K562 (cell line): ENCODE measurements around the gene KIF26A. TPM values are rescaled to one million over a fixed set of nuclear protein-coding genes. Genes with fewer than 3 reads are reported as not detected.

Source experiments
- ATAC-seq: fragments of 200-7000 bp; cut with Tn5 transposase; 3 replicates; pipeline ENCODE4 v1.9.1; 2020; ENCODE audit warnings: moderate library complexity
- BruUV-seq: library from RNA; stranded (reverse); fragments of 400-500 nt; replicated peaks from 2 replicates; lab custom pipeline; 2021; lab: Mats Ljungman, UMichigan
- CTCF ChIA-PET: fragments of 300-600 bp; formaldehyde crosslinking; extraction: SDS; loops from one replicate; lab custom pipeline; 2021; ENCODE audit warnings: low intra/inter-chr PET ratio; lab: Yijun Ruan, JAX
- POLR2A ChIA-PET: fragments of 300-600, 350-650 bp; sonication (Branson Sonifier 250); formaldehyde crosslinking; extraction: SDS; loops from one replicate; lab custom pipeline; 2021; ENCODE audit warnings: antibody characterized with exemption, inconsistent platforms; lab: Yijun Ruan, JAX
- DNase-seq, 4 experiments: peaks; one replicate each; pipeline versions ENCODE4 v3.0.0 to v3.0.0-alpha.2; 2011 to 2018; ENCODE audit warnings: low spot score in 3 of 4, mixed read lengths in 3 of 4; ENCODE audit errors: extremely low read depth in 1 of 4
- FAIRE-seq: peaks from 2 replicates; lab custom pipeline; 2011; peaks lifted over from hg19 to GRCh38; lab: Jason Lieb, UNC
- H2AFZ ChIP-seq: 2 replicates; pipeline ENCODE4 v1.6.0; 2011; ENCODE audit warnings: low read depth, low read length, control low read depth, inconsistent platforms
- H3K27ac ChIP-seq: fragments of 200-600 bp; 3 replicates; pipeline ENCODE4 v1.8.0; 2011; ENCODE audit warnings: low read depth, mild to moderate bottlenecking, control low read depth, inconsistent platforms, low read length, moderate library complexity, mixed read lengths; ENCODE audit errors: extremely low read depth
- H3K27me3 ChIP-seq, 2 experiments: fragments of 300-600 bp in 1 of 2; 2 replicates in 1 of 2; 3 replicates in 1 of 2; pipeline versions ENCODE4 v1.6.0 to v1.8.0; 2011; ENCODE audit warnings: inconsistent platforms in 2 of 2, low read length in 2 of 2, mild to moderate bottlenecking in 1 of 2, mixed read lengths in 1 of 2, moderate library complexity in 1 of 2; ENCODE audit not compliant: control insufficient read depth in 2 of 2, insufficient read depth in 2 of 2
- H3K36me3 ChIP-seq: fragments of 300-600 bp; 3 replicates; pipeline ENCODE4 v1.8.0; 2011; ENCODE audit warnings: mild to moderate bottlenecking, low read length, inconsistent platforms; ENCODE audit not compliant: control insufficient read depth, insufficient read depth
- H3K4me1 ChIP-seq, 2 experiments: fragments of 200-600 bp in 1 of 2; replicated peaks in 1 of 2; 2 replicates in 1 of 2; 3 replicates in 1 of 2; pipeline versions ENCODE4 v1.5.1 to v1.8.0; 2011; ENCODE audit warnings: inconsistent platforms in 2 of 2, low read length in 2 of 2, mild to moderate bottlenecking in 1 of 2, mixed read lengths in 1 of 2, moderate library complexity in 1 of 2; ENCODE audit not compliant: control insufficient read depth in 2 of 2, insufficient read depth in 2 of 2
- H3K4me2 ChIP-seq: 2 replicates; pipeline ENCODE4 v1.6.1; 2011; ENCODE audit warnings: low read length, control low read depth, inconsistent platforms, mixed read lengths; ENCODE audit not compliant: insufficient read depth
- H3K4me3 ChIP-seq: fragments of 200-600 bp; sonication (generic), shearing (Covaris generic); 2 replicates; pipeline ENCODE4 v1.5.1; 2016; ENCODE audit warnings: control low read depth, inconsistent platforms
- H3K79me2 ChIP-seq: fragments of 200-600 bp; 3 replicates; pipeline ENCODE4 v1.8.0; 2011; ENCODE audit warnings: low read length, inconsistent platforms; ENCODE audit not compliant: control insufficient read depth, insufficient read depth
- H3K9ac ChIP-seq, 2 experiments: 2 replicates each; pipeline versions ENCODE4 v1.6.0 to v1.6.1; 2011; ENCODE audit warnings: low read depth in 2 of 2, low read length in 2 of 2, control low read depth in 1 of 2, inconsistent platforms in 1 of 2, mild to moderate bottlenecking in 1 of 2, mixed read lengths in 1 of 2; ENCODE audit not compliant: insufficient read depth in 1 of 2
- H3K9me1 ChIP-seq: one replicate; pipeline ENCODE4 v1.6.0; 2011; ENCODE audit warnings: inconsistent platforms, mild to moderate bottlenecking, low read length, moderate library complexity; ENCODE audit not compliant: control insufficient read depth, insufficient read depth
- H3K9me3 ChIP-seq: replicated peaks from 2 replicates; pipeline ENCODE4 v1.5.1; 2011; ENCODE audit warnings: low read depth, low read length, inconsistent platforms; ENCODE audit not compliant: control insufficient read depth, insufficient read depth
- H4K20me1 ChIP-seq: replicated peaks from 2 replicates; pipeline ENCODE4 v1.6.1; 2011; ENCODE audit warnings: low read length, inconsistent platforms, mixed read lengths; ENCODE audit not compliant: control insufficient read depth, insufficient read depth
- ATF3 ChIP-seq, 2 experiments: fragments of 450-650 bp in 1 of 2; sonication (generic) in 1 of 2; formaldehyde crosslinking in 1 of 2; IDR thresholded peaks in 1 of 2; conservative IDR thresholded peaks in 1 of 2; 2 replicates each; pipeline versions ENCODE4 v1.6.1 to v1.8.1; 2016 to 2023; ENCODE audit warnings: mild to moderate bottlenecking in 2 of 2, moderate library complexity in 2 of 2, inconsistent platforms in 1 of 2, missing genetic modification reagents in 1 of 2
- BRD9 ChIP-seq: fragments of 450-650 bp; IDR thresholded peaks from 2 replicates; pipeline ENCODE4 v1.6.1; 2018; ENCODE audit warnings: low read depth; ENCODE audit not compliant: partially characterized antibody
- CEBPB ChIP-seq: fragments of 450-650 bp; IDR thresholded peaks from 2 replicates; pipeline ENCODE4 v1.6.1; 2016; ENCODE audit warnings: missing genetic modification characterization, missing compliant biosample characterization
- NFIC ChIP-seq: fragments of 450-650 bp; IDR thresholded peaks from 2 replicates; pipeline ENCODE4 v1.6.1; 2017; ENCODE audit warnings: mild to moderate bottlenecking, inconsistent platforms
- PRDM10 ChIP-seq: fragments of 450-650 bp; IDR thresholded peaks from 2 replicates; pipeline ENCODE4 v1.6.1; 2018; ENCODE audit not compliant: partially characterized antibody
- RHOXF2B ChIP-seq: fragments of 250-450 bp; sonication (Bioruptor Pico); conservative IDR thresholded peaks from 2 replicates; pipeline ENCODE4 v1.5.1; 2021
- RNF2 ChIP-seq: sonication (generic); IDR thresholded peaks from 2 replicates; pipeline ENCODE4 v1.6.1; 2016
- SMAD4 ChIP-seq: fragments of 250-450 bp; sonication (Bioruptor Pico); conservative IDR thresholded peaks from 2 replicates; pipeline ENCODE4 v1.8.0; 2021; ENCODE audit warnings: inconsistent platforms, mild to moderate bottlenecking, moderate library complexity
- SMARCC2 ChIP-seq: fragments of 450-650 bp; IDR thresholded peaks from 2 replicates; pipeline ENCODE4 v1.6.1; 2017; ENCODE audit warnings: antibody characterized with exemption, moderate library complexity, mild to moderate bottlenecking, low read depth
- ZFP36 ChIP-seq: fragments of 150-350 bp; IDR thresholded peaks from 2 replicates; pipeline ENCODE4 v1.6.1; 2018; ENCODE audit warnings: low read length, low read depth; ENCODE audit not compliant: partially characterized antibody
- ZNF134 ChIP-seq: fragments of 250-450 bp; sonication (Bioruptor Pico); conservative IDR thresholded peaks from 2 replicates; pipeline ENCODE4 v1.4.0; 2020
- ZNF311 ChIP-seq: fragments of 250-450 bp; sonication (Bioruptor Pico); IDR thresholded peaks from 2 replicates; pipeline ENCODE4 v1.4.0; 2020; ENCODE audit warnings: mild to moderate bottlenecking, moderate library complexity
- ZNF324 ChIP-seq: fragments of 250-450 bp; sonication (Bioruptor Pico); IDR thresholded peaks from 2 replicates; pipeline ENCODE4 v1.4.0; 2020; ENCODE audit warnings: mild to moderate bottlenecking
- ZNF354B ChIP-seq: fragments of 250-450 bp; sonication (Bioruptor Pico); IDR thresholded peaks from 2 replicates; pipeline ENCODE4 v1.4.0; 2020
- ZNF518B ChIP-seq: fragments of 250-450 bp; sonication (Bioruptor Pico); IDR thresholded peaks from 2 replicates; pipeline ENCODE4 v1.5.0; 2021; ENCODE audit warnings: mild to moderate bottlenecking, moderate library complexity
- WGBS: fragments of 100-300 bp; shearing (Covaris generic); methylation state at CpG from one replicate; pipeline ENCODE4 v1.1.6; 2016; ENCODE audit warnings: low coverage, mixed read lengths; ENCODE audit not compliant: insufficient coverage; ENCODE audit errors: missing lambda C conversion rate; 5-methylcytosine and 5-hydroxymethylcytosine counted together
- in situ Hi-C: fragments of 300-500 bp; cut with MboI; formaldehyde crosslinking; loops from 4 replicates; pipeline ENCODE4 v1.15.0; 2018; ENCODE audit warnings: inconsistent platforms, mixed read lengths
- intact Hi-C: fragments of 100-400 bp; cut with micrococcal nuclease; formaldehyde crosslinking; loops from 2 replicates; pipeline ENCODE4 v1.14.2; 2022
- polyA plus RNA-seq, 8 experiments: library from polyadenylated mRNA; depleted of rRNA in 4 of 8; stranded (reverse) in 5 of 8; unstranded in 3 of 8; fragments of >200 nt; fragmentation: Nextera tagmentation in 2 of 8; fragmentation: Illumina TruSeq in 1 of 8; extraction: Ambion mirVana in 2 of 8; extraction: Trizol in 1 of 8; gene quantifications; 2 replicates each; pipeline versions ENCODE4 v1.2.1 to v1.2.3, GENCODE V29; 2011 to 2014; ENCODE audit warnings: inconsistent platforms in 1 of 8, missing spikeins in 1 of 8
- total RNA-seq, 7 experiments: library from RNA; depleted of rRNA in 6 of 7; stranded (reverse); fragments of >200 nt in 6 of 7; fragmentation: Illumina TruSeq in 2 of 7; extraction: Trizol in 2 of 7; gene quantifications; 2 replicates each; pipeline versions ENCODE4 v1.2.1 to v1.2.3, GENCODE V29; 2011 to 2021; ENCODE audit warnings: low replicate concordance in 1 of 7

Gene KIF26A
- total and polyA plus RNA-seq, 9 of the 15 experiments (the other 6 are each of a cell fraction or from before 2014, with no cell fraction given) = 0.04 TPM; not detected in 8

DNA sequence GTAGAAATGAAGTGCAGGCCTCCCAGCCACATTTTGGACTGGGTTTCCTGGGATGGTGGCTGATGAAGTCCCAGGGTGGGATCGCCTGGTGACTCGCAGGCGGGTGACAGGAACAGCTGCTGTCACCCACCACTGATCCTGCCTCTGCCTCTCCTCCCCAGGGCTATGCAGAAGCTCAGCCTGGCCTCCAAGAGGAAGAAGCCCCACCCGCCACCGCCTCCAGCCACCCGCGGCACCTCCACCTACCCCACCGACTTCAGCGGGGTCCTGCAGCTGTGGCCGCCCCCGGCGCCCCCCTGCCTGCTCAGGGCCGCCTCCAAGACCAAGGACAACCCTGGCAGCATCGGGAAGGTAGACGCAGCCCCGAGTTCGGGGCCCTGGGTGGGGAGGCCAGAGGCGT, 28.3 kb downstream of the KIF26A start:
- Histone ChIP-seq H3K4me1 (0 out of 5 replicates have a peak, but pooled peaks cover 0 to 7% of the 10 kb centered on the region in 2 experiments), H3K79me2 (no peaks in the 10 kb centered on the region), H3K27ac (no peak overlapping the region), H3K9me1 (no peaks in the 10 kb centered on the region), H3K27me3 (peaks cover 0 to 22% of the 10 kb centered on the region in 2 experiments; a peak in 2 of 5 replicates), H3K4me2 (no peak overlapping the region), H3K36me3 (no peaks in the 10 kb centered on the region), H2AFZ (no peak overlapping the region), H4K20me1 (peaks cover 6% of the 10 kb centered on the region; the same call in 1 of the 2 replicates), H3K9ac (no peak overlapping the region), H3K4me3 (no peak overlapping the region), H3K9me3 (no peaks in the 10 kb centered on the region)
- intact Hi-C loops (no loop called here), in situ Hi-C loops (no loop called here)
- FAIRE-seq (no peak), DNase-seq (no peak), ATAC-seq (no peak)
- POLR2A ChIA-PET = no interaction called here
- WGBS = 0% methylated on average over 7 of the region's 18 CpGs
- CTCF ChIA-PET = no interaction called here
- BruUV-seq = no TSS peak
- TF ChIP-seq ZNF518B (CRISPR knock-in tag) = no peak
- TF ChIP-seq BRD9 = no peak
- no peak for TF ChIP-seq RHOXF2B
- no peak for TF ChIP-seq SMARCC2
- TF ChIP-seq NFIC = no peak
- TF ChIP-seq ZNF324 (CRISPR knock-in tag) = no peak
- no peak for TF ChIP-seq ZNF354B (CRISPR knock-in tag)
- TF ChIP-seq ZNF134 (CRISPR knock-in tag) = no peak
- TF ChIP-seq ZNF311 (CRISPR knock-in tag) = no peak
- no peak for TF ChIP-seq SMAD4 (CRISPR knock-in tag)
- TF ChIP-seq ATF3 (IDR thresholded peaks at IDR 0.05) = no peak
- TF ChIP-seq ATF3 (CRISPR knock-in tag; conservative IDR thresholded peaks at IDR 0.05) = no peak
- no peak for TF ChIP-seq ZFP36
- no peak for TF ChIP-seq CEBPB (tag)
- no peak for TF ChIP-seq RNF2
- TF ChIP-seq PRDM10 = no peak
